Stimulated activated CD8-positive, alpha-beta memory T cell treated with anti-CD3 and anti-CD28 coated beads, Interleukin-7, amount 100 ng/mL, for 4 hours (primary cell): ENCODE measurements around the gene TICAM2.

Experiments used
- DNase-seq, 2 donors: peaks; one replicate each; pipeline ENCODE4 v3.0.0-alpha.2; 2020; ENCODE audit warnings: low read depth in 2 of 2

TICAM2 gene

GRCh38 chr5:115607935-115608334, 5.7 kb upstream of the TICAM2 start:
- no peak for DNase-seq

DNA sequence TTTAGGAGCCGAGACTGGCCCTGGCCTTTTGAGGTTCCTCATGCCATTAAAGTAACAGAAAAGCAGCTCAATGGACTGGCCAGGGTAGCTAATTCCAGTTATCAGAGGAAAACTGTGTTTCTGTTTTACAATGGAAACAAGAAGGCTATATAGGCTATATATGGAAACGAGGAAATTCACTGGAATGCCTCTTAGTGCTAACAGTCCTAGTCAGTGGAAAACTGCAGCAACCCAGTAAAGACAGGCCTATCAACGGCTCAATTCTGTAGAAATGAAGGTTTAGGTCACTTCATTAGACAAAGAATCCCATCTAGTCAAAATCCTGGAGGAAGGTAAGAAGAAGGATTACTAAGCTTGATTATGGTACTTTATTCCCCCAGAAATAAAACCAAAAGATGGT, 3.2 kb upstream of the TICAM2 start:
- no peak for DNase-seq

GRCh38 chr5:115602591-115603125, 379 bp upstream of the TICAM2 start:
- DNase-seq = no peak

DNA sequence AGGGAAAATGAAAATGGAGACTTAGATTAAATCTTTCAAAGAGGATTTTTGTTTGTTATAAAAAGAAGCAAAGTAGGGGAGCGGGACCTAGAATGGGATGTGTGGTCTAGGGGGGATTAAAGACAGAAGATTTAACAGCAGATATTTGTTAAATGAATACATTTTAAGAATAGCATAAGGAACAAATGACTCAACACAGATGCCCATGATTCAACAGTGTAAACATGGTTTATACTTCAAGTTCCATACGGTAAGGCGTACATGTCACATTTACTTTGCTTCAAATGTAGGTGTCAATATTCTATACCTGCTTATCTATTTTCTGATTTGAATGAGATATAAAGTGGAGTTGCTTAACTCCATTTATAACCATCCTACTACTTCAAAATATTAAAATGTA, 1.5 kb downstream of the TICAM2 start:
- no peak for DNase-seq

DNA sequence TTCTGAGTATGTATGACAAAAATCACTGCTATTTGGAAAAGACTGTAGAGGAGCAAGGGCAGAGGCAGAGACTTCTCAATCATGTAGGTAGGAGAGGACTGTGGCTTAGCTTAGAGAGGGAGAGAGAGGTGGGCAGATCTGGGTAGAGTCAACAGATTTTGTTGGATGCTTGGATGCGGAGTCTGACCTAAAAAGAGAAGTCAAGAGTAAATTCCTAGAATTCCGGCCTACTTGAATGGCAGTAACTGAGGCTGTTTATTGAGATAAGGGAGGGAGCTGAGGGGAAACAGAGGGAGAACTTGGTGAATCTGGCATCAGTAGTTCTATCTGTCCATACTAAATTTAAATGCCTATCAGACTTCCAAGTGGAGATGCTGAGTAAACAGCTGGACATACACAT, 2.4 kb downstream of the TICAM2 start:
- DNase-seq = no peak

GRCh38 chr5:115599502-115599901, 2.8 kb downstream of the TICAM2 start:
- no peak for DNase-seq

DNA sequence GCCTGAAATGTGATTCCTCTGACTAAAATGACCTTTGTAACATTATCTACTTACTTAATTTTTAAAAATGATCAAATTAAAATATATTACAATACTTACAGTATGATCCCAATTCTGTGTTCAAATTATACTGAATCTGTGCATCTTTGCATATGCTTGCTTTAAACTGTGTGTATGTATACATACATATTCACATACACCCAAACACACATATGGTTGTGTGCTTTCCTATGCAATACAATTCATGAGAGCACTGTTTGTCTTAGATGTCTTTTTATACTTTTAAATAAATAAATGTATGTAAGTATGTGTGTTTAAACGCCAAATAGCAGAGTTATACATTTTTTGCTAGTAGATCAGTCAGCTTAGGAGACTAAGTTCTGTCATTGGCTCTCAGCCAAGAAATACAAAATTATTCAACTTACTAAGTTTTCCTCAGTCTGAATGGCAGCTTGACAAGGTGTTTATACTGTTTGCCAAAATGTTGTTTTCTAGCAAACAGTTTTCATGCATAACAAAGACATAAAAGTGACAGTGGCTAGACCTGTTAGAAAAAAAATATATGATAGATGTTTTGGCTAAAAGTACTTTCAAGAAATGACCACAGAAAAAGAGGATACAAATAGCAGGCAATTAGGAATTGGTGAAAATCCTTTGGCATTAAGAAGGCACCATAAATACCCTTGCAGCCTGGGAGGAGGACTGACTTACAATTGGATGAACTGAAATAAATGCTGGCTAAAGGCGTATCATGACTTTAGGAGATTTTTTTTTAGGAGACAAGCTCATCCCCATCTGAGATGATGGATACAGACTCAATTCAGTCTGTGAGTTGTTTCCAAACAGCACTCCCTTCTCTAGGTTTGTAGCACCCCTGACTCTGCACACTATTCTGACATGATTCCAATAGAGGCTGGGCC, 7.9 kb downstream of the TICAM2 start:
- no peak for DNase-seq

DNA sequence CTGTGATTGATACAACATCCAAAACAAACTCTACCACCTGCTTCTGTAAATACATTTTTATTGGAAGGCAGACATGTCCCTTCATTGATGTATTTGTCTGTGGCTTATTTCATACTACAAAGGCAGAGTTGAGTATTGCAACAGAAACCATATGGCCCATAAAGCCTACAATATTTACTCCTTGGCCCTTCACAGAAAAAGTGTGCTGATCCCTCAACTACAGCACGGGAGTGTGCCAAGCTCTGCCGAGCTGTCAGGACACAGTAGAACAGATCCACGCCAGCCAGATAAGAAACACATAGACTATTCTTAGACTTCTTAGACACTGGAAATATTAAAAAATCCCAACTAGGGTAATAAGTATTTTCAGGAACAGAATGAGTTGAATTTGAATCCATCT, 13.2 kb downstream of the TICAM2 start:
- DNase-seq = no peak

GRCh38 chr5:115588640-115589039, 13.6 kb downstream of the TICAM2 start:
- DNase-seq = no peak

DNA sequence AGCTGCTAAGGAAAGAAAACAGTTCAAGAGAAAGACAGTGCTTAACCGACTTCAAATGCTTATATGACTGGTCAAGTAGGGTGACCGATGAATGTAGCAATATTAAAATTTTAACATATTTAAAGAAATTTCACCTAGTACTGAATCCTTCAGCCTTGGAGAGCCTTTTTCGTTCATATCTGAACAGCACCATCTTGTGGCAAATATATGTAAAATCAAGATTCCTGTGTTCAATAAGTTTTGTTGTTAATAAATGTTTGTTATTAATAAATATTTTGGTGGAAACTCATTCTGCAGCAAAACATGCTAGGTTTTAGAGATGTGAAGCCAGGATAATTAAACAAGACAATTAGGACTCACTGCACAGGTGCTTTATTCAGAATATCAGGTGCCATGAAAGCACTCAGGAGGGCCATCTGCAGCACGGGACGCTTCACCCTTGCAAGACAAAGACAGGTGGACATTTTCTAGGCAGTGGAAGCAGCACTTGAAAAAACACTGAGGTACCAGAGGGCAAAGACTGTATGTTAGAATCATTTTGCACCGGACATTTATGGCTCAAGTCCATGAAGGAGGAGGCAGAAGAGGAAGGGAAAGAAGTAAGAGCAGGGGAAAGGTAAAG, 15.6 kb downstream of the TICAM2 start:
- no peak for DNase-seq

DNA sequence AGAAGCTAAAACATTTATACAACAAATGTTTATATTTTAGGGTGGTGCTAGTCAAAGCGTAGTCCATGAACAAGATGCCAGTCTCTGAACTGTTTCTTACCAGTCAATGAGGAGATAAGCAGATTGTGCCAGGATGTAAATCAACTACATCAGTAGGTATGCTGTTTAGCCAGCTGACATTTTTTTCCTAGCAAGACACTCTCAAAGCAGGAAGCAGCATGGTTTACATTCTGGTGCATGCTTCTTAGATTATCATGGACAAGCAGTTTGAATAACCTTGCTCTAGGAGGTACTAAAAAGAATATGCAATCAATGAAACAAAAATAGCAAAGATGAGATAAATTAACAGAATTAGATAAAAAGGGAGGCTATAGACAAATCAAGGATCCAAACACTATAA, 17.0 kb downstream of the TICAM2 start:
- no peak for DNase-seq

GRCh38 chr5:115584501-115584900, 17.8 kb downstream of the TICAM2 start:
- no peak for DNase-seq

GRCh38 chr5:115583474-115583873, 18.8 kb downstream of the TICAM2 start:
- DNase-seq = no peak

DNA sequence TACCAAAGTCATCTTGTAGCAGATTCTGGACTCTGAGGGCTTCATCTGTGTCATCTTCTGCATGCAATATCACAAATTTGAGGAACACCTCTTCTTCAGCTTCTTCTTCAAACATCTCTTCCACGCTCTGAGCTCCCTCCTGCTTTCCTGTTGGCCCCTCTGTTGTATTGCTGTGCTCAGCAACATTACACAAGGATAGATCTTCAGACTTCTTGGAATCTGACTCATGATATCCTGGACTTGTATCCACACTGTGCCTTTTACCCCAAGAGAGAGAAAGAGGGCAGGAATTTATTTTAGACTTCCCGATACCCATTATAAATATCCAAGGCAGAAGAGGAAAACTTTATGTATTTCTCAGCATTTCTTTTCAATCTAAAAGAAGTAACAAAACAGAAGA, 21.3 kb downstream of the TICAM2 start:
- no peak for DNase-seq

DNA sequence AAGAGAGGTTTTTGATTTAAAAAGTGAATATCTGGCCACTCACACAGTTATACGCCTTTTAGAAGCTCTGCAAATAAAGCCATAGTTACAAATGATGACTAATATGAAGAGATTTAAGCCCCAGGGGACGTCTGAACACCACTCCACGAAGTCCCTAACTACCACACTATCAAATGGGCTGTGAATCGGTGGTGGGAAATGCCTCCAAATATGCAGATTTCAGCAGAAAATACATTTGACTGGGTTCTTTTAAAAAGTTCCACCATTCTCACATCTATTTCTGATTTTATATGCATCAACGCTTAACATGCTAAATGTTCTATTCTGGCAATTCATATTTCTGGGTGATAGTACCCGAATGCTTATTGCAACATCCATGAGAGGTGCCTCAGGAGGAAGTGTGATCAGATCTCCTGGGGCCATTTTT, 22.5 kb downstream of the TICAM2 start:
- no peak for DNase-seq

DNA sequence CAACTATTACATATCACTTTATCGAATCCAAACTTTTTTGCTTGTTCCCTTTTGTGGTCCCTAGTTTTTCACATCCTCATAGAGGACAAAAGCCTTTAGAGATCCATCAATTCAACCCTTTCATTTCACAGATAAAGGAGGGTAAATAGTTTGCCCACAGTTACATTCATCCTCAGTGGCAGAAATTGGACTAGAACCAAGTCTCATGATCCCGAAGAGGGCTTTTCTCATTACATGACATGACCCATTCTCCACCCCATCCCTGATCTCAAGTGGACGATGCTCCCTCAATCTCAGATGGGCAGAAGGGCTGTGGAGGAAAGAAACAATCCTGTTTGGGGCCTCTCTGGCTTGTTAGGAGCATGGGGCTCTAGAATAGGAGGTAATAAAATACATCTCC, 23.1 kb downstream of the TICAM2 start:
- DNase-seq = no peak

GRCh38 chr5:115578657-115579056, 23.6 kb downstream of the TICAM2 start:
- DNase-seq = no peak

DNA sequence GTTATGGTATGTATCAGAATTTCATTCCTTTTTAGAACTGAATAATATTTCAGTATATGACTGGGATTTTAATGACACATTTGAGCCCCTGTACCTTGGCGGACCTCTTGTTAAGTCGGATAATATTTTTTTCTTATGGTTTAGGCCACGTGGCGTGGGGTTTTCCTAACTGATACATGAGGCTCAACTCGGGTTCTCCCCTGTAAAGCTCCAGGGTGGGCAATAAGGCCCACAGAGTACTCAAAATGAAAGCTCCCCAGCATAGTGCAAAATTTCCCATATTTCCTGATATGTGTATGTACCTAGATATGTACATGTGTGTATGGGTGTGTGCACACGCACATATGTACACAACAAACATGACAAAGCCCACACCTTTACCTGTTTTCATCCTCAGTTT, 24.5 kb downstream of the TICAM2 start:
- DNase-seq = no peak

- DNase-seq = no peak
These were observed 24.9 kb downstream of the TICAM2 start for GRCh38 chr5:115577329-115577728.

- no peak for DNase-seq
These were observed 26.9 kb downstream of the TICAM2 start for GRCh38 chr5:115575167-115576070.

- DNase-seq = no peak
These were observed 29.1 kb downstream of the TICAM2 start for GRCh38 chr5:115573133-115573532.

DNA sequence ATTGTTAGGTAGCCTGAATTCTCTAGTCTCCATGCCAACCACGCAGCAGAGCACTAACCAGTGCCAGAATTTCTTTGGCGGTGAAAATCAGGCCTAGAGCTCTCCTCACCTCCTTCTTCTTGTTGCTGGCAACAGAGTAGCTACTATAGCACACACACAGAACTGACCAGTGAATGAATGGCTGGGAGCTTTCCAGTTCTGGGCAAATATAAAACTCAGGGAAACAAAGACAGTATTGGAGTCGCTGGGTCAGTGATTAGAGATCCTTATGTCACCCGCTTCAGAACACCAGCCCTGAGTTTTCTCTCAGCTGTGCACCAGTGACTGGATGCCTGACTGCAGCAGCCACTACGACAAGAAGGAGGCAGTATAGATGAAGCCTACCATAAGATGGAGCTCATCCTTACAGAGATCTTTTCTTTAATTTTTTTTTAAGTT, 30.8 kb downstream of the TICAM2 start:
- no peak for DNase-seq
